Measurements from ENCODE around the gene SLC1A2.

Gene SLC1A2

GRCh38 chr11:35280727-35281126 is 138.6 kb downstream of the SLC1A2 start:
- no peak for ATAC-seq
- TF ChIP-seq, protein P1, sequence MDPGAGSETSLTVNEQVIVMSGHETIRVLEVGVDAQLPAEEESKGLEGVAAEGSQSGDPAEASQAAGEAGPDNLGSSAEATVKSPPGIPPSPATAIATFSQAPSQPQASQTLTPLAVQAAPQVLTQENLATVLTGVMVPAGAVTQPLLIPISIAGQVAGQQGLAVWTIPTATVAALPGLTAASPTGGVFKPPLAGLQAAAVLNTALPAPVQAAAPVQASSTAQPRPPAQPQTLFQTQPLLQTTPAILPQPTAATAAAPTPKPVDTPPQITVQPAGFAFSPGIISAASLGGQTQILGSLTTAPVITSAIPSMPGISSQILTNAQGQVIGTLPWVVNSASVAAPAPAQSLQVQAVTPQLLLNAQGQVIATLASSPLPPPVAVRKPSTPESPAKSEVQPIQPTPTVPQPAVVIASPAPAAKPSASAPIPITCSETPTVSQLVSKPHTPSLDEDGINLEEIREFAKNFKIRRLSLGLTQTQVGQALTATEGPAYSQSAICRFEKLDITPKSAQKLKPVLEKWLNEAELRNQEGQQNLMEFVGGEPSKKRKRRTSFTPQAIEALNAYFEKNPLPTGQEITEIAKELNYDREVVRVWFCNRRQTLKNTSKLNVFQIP (CRISPR knock-in tag; IDR thresholded peaks at IDR 0.05; ENCODE audit: borderline replicate concordance, low read depth), result no peak
- TF ChIP-seq ZNF70 (CRISPR knock-in tag; IDR thresholded peaks at IDR 0.05), result no peak
- TF ChIP-seq ZNF8 (CRISPR knock-in tag; IDR thresholded peaks at IDR 0.05), result no peak

DNA sequence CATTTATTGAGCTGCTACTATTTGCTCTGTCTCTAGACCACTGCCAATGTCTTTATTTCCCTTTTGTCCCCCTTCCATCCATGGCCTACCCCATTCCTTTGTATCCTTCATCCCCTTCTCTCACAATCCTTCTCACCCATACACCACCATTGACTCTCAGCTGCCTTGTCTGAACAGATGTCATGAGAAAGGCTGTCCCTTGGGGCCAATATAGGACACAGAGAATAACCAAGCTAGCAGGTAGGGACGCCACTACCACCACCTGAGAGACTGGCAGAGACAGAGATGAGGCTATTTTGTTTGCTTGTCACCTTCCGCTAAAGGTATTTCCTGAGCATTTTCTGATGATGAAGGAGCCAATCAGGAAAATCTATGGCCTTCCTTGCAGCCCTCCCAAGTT is 141.5 kb downstream of the SLC1A2 start:
- no peak for ATAC-seq
- no peak for TF ChIP-seq CREB5 (CRISPR knock-in tag; IDR thresholded peaks at IDR 0.05; ENCODE audit: low read depth)
- no peak for TF ChIP-seq ZFP3 (CRISPR knock-in tag; IDR thresholded peaks at IDR 0.05)
- no peak for TF ChIP-seq RARB (CRISPR knock-in tag; IDR thresholded peaks at IDR 0.05)
- TF ChIP-seq GLIS3 (CRISPR knock-in tag; IDR thresholded peaks at IDR 0.05), result no peak
- no peak for TF ChIP-seq ZNF565 (CRISPR knock-in tag; conservative IDR thresholded peaks at IDR 0.05; ENCODE audit: low read depth)
- no peak for TF ChIP-seq TOX (CRISPR knock-in tag; IDR thresholded peaks at IDR 0.05; ENCODE audit: borderline replicate concordance)
- TF ChIP-seq, protein P2, sequence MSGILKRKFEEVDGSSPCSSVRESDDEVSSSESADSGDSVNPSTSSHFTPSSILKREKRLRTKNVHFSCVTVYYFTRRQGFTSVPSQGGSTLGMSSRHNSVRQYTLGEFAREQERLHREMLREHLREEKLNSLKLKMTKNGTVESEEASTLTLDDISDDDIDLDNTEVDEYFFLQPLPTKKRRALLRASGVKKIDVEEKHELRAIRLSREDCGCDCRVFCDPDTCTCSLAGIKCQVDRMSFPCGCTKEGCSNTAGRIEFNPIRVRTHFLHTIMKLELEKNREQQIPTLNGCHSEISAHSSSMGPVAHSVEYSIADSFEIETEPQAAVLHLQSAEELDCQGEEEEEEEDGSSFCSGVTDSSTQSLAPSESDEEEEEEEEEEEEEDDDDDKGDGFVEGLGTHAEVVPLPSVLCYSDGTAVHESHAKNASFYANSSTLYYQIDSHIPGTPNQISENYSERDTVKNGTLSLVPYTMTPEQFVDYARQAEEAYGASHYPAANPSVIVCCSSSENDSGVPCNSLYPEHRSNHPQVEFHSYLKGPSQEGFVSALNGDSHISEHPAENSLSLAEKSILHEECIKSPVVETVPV (CRISPR knock-in tag; IDR thresholded peaks at IDR 0.05), result no peak
- TF ChIP-seq PPARA (CRISPR knock-in tag; IDR thresholded peaks at IDR 0.05; ENCODE audit: borderline replicate concordance), result no peak
- no peak for TF ChIP-seq SNAI2 (CRISPR knock-in tag; IDR thresholded peaks at IDR 0.05)

GRCh38 chr11:35276396-35277145 is 142.8 kb downstream of the SLC1A2 start:
- TF ChIP-seq ESRRG (CRISPR knock-in tag; IDR thresholded peaks at IDR 0.05) (no peak), OSR1 (CRISPR knock-in tag; IDR thresholded peaks at IDR 0.05) (no peak), ISL1 (CRISPR knock-in tag; IDR thresholded peaks at IDR 0.05) (no peak), ZFP3 (CRISPR knock-in tag; IDR thresholded peaks at IDR 0.05) (no peak), ARNTL (CRISPR knock-in tag; IDR thresholded peaks at IDR 0.05; ENCODE audit: borderline replicate concordance, low read depth) (no peak), TOX (CRISPR knock-in tag; IDR thresholded peaks at IDR 0.05; ENCODE audit: borderline replicate concordance) (no peak), CREB5 (CRISPR knock-in tag; IDR thresholded peaks at IDR 0.05; ENCODE audit: low read depth) (no peak)
- TF ChIP-seq, protein P3, sequence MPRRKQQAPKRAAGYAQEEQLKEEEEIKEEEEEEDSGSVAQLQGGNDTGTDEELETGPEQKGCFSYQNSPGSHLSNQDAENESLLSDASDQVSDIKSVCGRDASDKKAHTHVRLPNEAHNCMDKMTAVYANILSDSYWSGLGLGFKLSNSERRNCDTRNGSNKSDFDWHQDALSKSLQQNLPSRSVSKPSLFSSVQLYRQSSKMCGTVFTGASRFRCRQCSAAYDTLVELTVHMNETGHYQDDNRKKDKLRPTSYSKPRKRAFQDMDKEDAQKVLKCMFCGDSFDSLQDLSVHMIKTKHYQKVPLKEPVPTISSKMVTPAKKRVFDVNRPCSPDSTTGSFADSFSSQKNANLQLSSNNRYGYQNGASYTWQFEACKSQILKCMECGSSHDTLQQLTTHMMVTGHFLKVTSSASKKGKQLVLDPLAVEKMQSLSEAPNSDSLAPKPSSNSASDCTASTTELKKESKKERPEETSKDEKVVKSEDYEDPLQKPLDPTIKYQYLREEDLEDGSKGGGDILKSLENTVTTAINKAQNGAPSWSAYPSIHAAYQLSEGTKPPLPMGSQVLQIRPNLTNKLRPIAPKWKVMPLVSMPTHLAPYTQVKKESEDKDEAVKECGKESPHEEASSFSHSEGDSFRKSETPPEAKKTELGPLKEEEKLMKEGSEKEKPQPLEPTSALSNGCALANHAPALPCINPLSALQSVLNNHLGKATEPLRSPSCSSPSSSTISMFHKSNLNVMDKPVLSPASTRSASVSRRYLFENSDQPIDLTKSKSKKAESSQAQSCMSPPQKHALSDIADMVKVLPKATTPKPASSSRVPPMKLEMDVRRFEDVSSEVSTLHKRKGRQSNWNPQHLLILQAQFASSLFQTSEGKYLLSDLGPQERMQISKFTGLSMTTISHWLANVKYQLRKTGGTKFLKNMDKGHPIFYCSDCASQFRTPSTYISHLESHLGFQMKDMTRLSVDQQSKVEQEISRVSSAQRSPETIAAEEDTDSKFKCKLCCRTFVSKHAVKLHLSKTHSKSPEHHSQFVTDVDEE (CRISPR knock-in tag; IDR thresholded peaks at IDR 0.05), result no peak
- TF ChIP-seq, protein P4, sequence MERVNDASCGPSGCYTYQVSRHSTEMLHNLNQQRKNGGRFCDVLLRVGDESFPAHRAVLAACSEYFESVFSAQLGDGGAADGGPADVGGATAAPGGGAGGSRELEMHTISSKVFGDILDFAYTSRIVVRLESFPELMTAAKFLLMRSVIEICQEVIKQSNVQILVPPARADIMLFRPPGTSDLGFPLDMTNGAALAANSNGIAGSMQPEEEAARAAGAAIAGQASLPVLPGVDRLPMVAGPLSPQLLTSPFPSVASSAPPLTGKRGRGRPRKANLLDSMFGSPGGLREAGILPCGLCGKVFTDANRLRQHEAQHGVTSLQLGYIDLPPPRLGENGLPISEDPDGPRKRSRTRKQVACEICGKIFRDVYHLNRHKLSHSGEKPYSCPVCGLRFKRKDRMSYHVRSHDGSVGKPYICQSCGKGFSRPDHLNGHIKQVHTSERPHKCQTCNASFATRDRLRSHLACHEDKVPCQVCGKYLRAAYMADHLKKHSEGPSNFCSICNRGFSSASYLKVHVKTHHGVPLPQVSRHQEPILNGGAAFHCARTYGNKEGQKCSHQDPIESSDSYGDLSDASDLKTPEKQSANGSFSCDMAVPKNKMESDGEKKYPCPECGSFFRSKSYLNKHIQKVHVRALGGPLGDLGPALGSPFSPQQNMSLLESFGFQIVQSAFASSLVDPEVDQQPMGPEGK (CRISPR knock-in tag; IDR thresholded peaks at IDR 0.05; ENCODE audit: borderline replicate concordance), result no peak
- ATAC-seq, result no peak

Measured in SK-N-SH treated with all-trans-retinoic acid at 6 μM for 48 hours (cell line).